Measurements from ENCODE around the gene TGFB1I1.
A peak's percentile ranks its signal among the peaks of the same experiment; 100 is the strongest.

TGFB1I1 gene

DNA sequence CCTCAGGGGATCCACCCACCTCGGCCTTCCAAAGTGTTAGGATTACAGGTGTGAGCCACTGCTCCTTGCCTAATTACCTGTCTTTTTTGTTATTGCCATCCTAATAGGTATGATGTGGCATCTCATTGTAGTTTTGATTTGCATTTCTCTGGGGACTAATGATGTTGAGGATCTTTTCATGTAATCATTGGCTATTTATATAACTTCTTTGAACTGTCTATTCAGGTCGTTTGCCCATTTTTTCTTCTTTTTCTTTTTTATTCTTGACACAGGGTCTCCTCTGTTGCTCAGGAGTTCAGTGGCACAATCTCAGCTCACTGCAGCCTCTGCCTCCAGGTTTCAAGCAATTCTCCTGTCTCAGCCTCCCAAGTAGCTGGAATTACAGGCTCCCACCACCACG is 1.3 kb upstream of the TGFB1I1 start:
- Histone ChIP-seq H3K4me1 (ENCODE audit: insufficient read depth, poor library complexity, severe bottlenecking) (peaks cover 9% of the 10 kb centered on the region), H3K9me3 (ENCODE audit: severe bottlenecking) (no peaks in the 10 kb centered on the region), H3K36me3 (ENCODE audit: low read depth) (peaks cover 26% of the 10 kb centered on the region), H3K4me3 (ENCODE audit: severe bottlenecking) (no peak overlapping the region), H3K27me3 (ENCODE audit: insufficient read depth, poor library complexity, severe bottlenecking) (no peaks in the 10 kb centered on the region), H3K27ac (ENCODE audit: poor library complexity, severe bottlenecking) (peak overlapping the region; percentile 92)
- TF ChIP-seq, protein P1, sequence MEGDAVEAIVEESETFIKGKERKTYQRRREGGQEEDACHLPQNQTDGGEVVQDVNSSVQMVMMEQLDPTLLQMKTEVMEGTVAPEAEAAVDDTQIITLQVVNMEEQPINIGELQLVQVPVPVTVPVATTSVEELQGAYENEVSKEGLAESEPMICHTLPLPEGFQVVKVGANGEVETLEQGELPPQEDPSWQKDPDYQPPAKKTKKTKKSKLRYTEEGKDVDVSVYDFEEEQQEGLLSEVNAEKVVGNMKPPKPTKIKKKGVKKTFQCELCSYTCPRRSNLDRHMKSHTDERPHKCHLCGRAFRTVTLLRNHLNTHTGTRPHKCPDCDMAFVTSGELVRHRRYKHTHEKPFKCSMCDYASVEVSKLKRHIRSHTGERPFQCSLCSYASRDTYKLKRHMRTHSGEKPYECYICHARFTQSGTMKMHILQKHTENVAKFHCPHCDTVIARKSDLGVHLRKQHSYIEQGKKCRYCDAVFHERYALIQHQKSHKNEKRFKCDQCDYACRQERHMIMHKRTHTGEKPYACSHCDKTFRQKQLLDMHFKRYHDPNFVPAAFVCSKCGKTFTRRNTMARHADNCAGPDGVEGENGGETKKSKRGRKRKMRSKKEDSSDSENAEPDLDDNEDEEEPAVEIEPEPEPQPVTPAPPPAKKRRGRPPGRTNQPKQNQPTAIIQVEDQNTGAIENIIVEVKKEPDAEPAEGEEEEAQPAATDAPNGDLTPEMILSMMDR (IDR thresholded peaks at IDR 0.05; ENCODE audit: poor library complexity, severe bottlenecking): no peak
- DNase-seq (ENCODE audit: low spot score) (no peak), ATAC-seq (ENCODE audit: low read depth) (no peak)

DNA sequence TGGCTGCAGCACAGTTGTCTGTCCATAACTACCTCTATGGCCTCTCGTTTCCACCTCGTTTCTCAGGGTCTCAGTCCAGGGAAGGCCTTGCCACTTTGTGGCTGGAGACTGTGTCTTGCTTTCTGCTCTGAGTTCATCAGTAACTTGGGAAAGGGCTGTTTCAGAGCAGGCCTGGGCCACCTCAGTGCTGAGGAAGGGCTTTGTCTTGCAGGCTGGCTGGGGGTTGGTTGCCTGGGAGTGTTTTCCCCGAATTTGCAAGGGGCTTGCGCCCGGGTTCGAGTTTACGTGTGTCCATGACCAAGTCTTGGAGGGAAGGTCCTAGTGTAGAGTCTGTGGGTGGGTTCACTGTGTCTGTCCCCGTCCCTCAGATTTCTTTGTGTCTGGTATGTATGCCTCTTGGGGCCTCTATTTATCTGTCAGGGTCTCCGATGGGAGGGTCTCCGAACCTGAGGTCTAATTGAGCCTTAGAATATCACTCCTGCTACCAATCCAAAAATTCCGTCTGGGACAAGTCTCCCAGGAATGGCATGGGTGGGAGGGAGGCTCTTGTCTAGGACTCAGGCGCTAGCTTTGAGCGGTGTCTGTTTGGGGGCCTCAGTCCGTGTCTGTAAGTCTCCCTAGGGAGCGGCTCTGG is 594 bp upstream of the TGFB1I1 start:
- Histone ChIP-seq H3K36me3 (ENCODE audit: low read depth) (peaks cover 31% of the 10 kb centered on the region), H3K9me3 (ENCODE audit: severe bottlenecking) (no peaks in the 10 kb centered on the region), H3K27ac (ENCODE audit: poor library complexity, severe bottlenecking) (peak overlapping the region; percentile 92), H3K27me3 (ENCODE audit: insufficient read depth, poor library complexity, severe bottlenecking) (no peaks in the 10 kb centered on the region), H3K4me3 (ENCODE audit: severe bottlenecking) (peak overlapping the region; percentile 58), H3K4me1 (ENCODE audit: insufficient read depth, poor library complexity, severe bottlenecking) (peaks cover 9% of the 10 kb centered on the region)
- DNase-seq (ENCODE audit: low spot score) (no peak), ATAC-seq (ENCODE audit: low read depth) (no peak)
- TF ChIP-seq, protein P1 (IDR thresholded peaks at IDR 0.05; ENCODE audit: poor library complexity, severe bottlenecking): no peak

DNA sequence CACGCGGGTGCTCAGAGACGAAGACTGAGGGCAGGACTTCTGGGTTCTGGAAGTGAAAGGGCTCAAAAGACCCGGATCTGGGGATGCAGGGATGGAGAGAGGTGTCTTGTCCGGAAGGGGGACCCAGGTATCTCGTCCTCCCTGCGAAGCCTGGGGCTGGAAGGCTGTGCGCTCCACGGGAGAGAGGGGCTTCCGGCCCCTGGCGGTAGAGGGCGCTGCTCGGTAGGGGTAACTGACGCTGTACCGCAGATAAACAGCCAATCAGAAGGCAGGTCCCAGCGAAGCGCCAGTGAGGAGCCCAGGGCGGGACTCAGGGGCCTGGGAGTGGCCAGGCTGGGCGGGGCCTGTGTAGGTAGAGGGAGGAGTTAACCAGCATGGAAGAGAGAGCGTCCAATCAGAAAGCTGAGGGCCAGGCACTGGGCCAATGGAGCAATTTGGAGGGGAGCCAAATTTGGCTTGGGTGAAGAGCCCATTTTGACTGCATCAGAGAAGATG is 804 bp downstream of the TGFB1I1 start:
- TF ChIP-seq, protein P1 (IDR thresholded peaks at IDR 0.05; ENCODE audit: poor library complexity, severe bottlenecking): peak; percentile 89
- DNase-seq (ENCODE audit: low spot score): peak; percentile 93
- ATAC-seq (ENCODE audit: low read depth): peak; percentile 89

DNA sequence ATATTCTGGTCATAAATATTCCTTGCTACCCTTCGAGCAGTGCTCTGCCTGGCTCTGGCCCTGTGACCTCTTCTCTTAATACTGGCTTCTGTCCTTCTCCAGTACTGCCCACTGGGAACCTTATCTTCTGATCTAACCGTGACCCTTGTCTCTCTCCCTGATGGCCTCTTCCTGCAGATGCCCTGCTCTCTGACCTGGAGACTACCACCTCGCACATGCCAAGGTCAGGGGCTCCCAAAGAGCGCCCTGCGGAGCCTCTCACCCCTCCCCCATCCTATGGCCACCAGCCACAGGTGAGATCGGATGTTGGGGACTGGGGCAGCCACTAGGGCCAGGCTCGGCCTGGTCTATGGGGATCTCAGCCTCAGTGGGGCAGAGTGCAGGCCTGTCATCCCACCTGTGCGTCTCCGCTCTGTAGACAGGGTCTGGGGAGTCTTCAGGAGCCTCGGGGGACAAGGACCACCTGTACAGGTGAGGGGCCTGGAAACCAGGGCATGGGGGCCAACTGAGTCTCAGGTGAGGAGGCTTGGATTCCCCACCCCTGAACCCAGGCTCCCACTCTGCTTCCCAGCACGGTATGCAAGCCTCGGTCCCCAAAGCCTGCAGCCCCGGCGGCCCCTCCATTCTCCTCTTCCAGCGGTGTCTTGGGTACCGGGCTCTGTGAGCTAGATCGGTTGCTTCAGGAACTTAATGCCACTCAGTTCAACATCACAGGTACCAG is 1.5 kb downstream of the TGFB1I1 start:
- Histone ChIP-seq H3K4me1 (ENCODE audit: insufficient read depth, poor library complexity, severe bottlenecking) (peaks cover 9% of the 10 kb centered on the region), H3K27me3 (ENCODE audit: insufficient read depth, poor library complexity, severe bottlenecking) (no peaks in the 10 kb centered on the region), H3K9me3 (ENCODE audit: severe bottlenecking) (no peaks in the 10 kb centered on the region), H3K36me3 (ENCODE audit: low read depth) (peaks cover 47% of the 10 kb centered on the region), H3K4me3 (ENCODE audit: severe bottlenecking) (no peak overlapping the region), H3K27ac (ENCODE audit: poor library complexity, severe bottlenecking) (peak overlapping the region; percentile 92)
- TF ChIP-seq, protein P1 (IDR thresholded peaks at IDR 0.05; ENCODE audit: poor library complexity, severe bottlenecking): no peak
- ATAC-seq (ENCODE audit: low read depth) (no peak), DNase-seq (ENCODE audit: low spot score) (no peak)

More for the DNA sequence above, 804 bp downstream of the TGFB1I1 start:
- H3K4me3 ChIP-seq (ENCODE audit: severe bottlenecking): peak overlapping the region; percentile 58
- no peaks in the 10 kb centered on the region for H3K9me3 ChIP-seq (ENCODE audit: severe bottlenecking)
- H3K27me3 ChIP-seq (ENCODE audit: insufficient read depth, poor library complexity, severe bottlenecking): no peaks in the 10 kb centered on the region
- peak overlapping the region; percentile 92 for H3K27ac ChIP-seq (ENCODE audit: poor library complexity, severe bottlenecking)
- peaks cover 9% of the 10 kb centered on the region for H3K4me1 ChIP-seq (ENCODE audit: insufficient read depth, poor library complexity, severe bottlenecking)
- H3K36me3 ChIP-seq (ENCODE audit: low read depth): peaks cover 41% of the 10 kb centered on the region

Data from RWPE2 (cell line).